BE2C (cell line): ENCODE results near the gene YARS1. TPM values are rescaled to one million over a fixed set of nuclear protein-coding genes. Genes with fewer than 3 reads are reported as not detected.

Experiments used
- DNase-seq: peaks from one replicate; pipeline ENCODE4 v3.0.0-alpha.2; 2020
- H3K27me3 ChIP-seq: fragments of 250-450 bp; sonication (Bioruptor Pico); 2 replicates; pipeline ENCODE4 v1.5.1; 2020; ENCODE audit warnings: mild to moderate bottlenecking
- H3K36me3 ChIP-seq: fragments of 250-450 bp; sonication (Bioruptor Pico); 2 replicates; pipeline ENCODE4 v1.5.1; 2020; ENCODE audit warnings: mild to moderate bottlenecking
- H3K4me1 ChIP-seq: fragments of 250-450 bp; sonication (Bioruptor Pico); 2 replicates; pipeline ENCODE4 v1.5.1; 2020
- H3K4me3 ChIP-seq: 2 replicates; pipeline ENCODE4 v1.5.1; 2011; ENCODE audit warnings: low read depth, low read length
- H3K9me3 ChIP-seq: fragments of 250-450 bp; sonication (Bioruptor Pico); 2 replicates; pipeline ENCODE4 v1.5.1; 2020
- CTCF ChIP-seq: IDR thresholded peaks from 2 replicates; pipeline ENCODE4 v1.5.1; 2012; ENCODE audit warnings: mild to moderate bottlenecking, low read depth, low read length
- polyA plus RNA-seq: library from polyadenylated mRNA; unstranded; fragments of >200 nt; gene quantifications from one replicate; pipeline ENCODE4 v1.2.1, GENCODE V29; 2012; ENCODE audit warnings: low read depth, missing spikeins; ENCODE audit not compliant: insufficient read length, insufficient read depth

Gene YARS1
- 252 TPM for polyA plus RNA-seq

GRCh38 chr1:32817159-32817814 is at the start of gene YARS1, which contains the start of gene S100PBP:
Gene YARS1, minus strand, starts transcription at chr1:32817358. Its CDS starts 114 bp downstream, at chr1:32817244.
Gene S100PBP, plus strand, starts transcription at chr1:32817653. Its CDS starts 8,447 bp downstream, at chr1:32826100.
- no peaks in the 10 kb centered on the region for H3K4me1 ChIP-seq

GRCh38 chr1:32865639-32866405 is 48.7 kb upstream of the YARS1 start:
- Histone ChIP-seq H3K36me3 (no peaks in the 10 kb centered on the region), H3K27me3 (no peaks in the 10 kb centered on the region), H3K9me3 (no peaks in the 10 kb centered on the region), H3K4me1 (no peaks in the 10 kb centered on the region), H3K4me3 (no peak overlapping the region)
- no peak for DNase-seq
- TF ChIP-seq CTCF = no peak

More at GRCh38 chr1:32817159-32817814, at the start of gene YARS1, which contains the start of gene S100PBP:
- Histone ChIP-seq H3K9me3 (no peaks in the 10 kb centered on the region), H3K27me3 (no peaks in the 10 kb centered on the region), H3K36me3 (peaks cover 17% of the 10 kb centered on the region), H3K4me3 (peak within 1 kb of the TSS; percentile 93)
- TF ChIP-seq CTCF = no peak
- DNase-seq = peak; percentile 96

GRCh38 chr1:32864375-32865019 is 47.3 kb upstream of the YARS1 start:
- Histone ChIP-seq H3K27me3 (no peaks in the 10 kb centered on the region), H3K36me3 (no peaks in the 10 kb centered on the region), H3K4me1 (no peaks in the 10 kb centered on the region), H3K4me3 (no peak overlapping the region), H3K9me3 (no peaks in the 10 kb centered on the region)
- TF ChIP-seq CTCF = no peak
- no peak for DNase-seq

GRCh38 chr1:32863881-32864245 is 46.7 kb upstream of the YARS1 start:
- Histone ChIP-seq H3K4me1 (no peaks in the 10 kb centered on the region), H3K27me3 (no peaks in the 10 kb centered on the region), H3K9me3 (no peaks in the 10 kb centered on the region), H3K36me3 (no peaks in the 10 kb centered on the region), H3K4me3 (no peak overlapping the region)
- no peak for DNase-seq
- TF ChIP-seq CTCF = no peak

GRCh38 chr1:32863218-32863880 is 46.2 kb upstream of the YARS1 start:
- H3K4me3 ChIP-seq = no peak overlapping the region
- TF ChIP-seq CTCF = no peak
- H3K4me1 ChIP-seq = no peaks in the 10 kb centered on the region
- H3K9me3 ChIP-seq = no peaks in the 10 kb centered on the region
- H3K27me3 ChIP-seq = no peaks in the 10 kb centered on the region
- no peak for DNase-seq
- no peaks in the 10 kb centered on the region for H3K36me3 ChIP-seq
